Keratinocyte (primary cell): Measurements from ENCODE around the gene IGSF9. TPM values are rescaled to one million over a fixed set of nuclear protein-coding genes. Genes with fewer than 3 reads are reported as not detected.

Experiments
- DNase-seq: peaks from one replicate; pipeline ENCODE4 v3.0.0-alpha.2; 2011; ENCODE audit warnings: low read depth, missing footprints, low spot score
- FAIRE-seq: peaks from 2 replicates; lab custom pipeline; 2011; peaks lifted over from hg19 to GRCh38; lab: Jason Lieb, UNC
- H2AFZ ChIP-seq: 2 replicates; pipeline ENCODE4 v1.6.0; 2012; ENCODE audit warnings: low read length, control low read depth, inconsistent platforms; ENCODE audit not compliant: control insufficient read depth
- H3K27ac ChIP-seq: 2 replicates; pipeline ENCODE4 v1.5.1; 2011; ENCODE audit warnings: low read length; ENCODE audit not compliant: control insufficient read depth, insufficient read depth
- H3K27me3 ChIP-seq: 3 replicates; pipeline ENCODE4 v1.6.0; 2011; ENCODE audit warnings: low read length; ENCODE audit not compliant: control insufficient read depth, insufficient read depth; ENCODE audit errors: extremely low read depth
- H3K36me3 ChIP-seq, 2 experiments: 2 replicates in 1 of 2; 3 replicates in 1 of 2; pipeline ENCODE4 v1.5.1; 2011; ENCODE audit warnings: low read length in 2 of 2, mild to moderate bottlenecking in 1 of 2; ENCODE audit not compliant: control insufficient read depth in 2 of 2, insufficient read depth in 2 of 2; ENCODE audit errors: extremely low read depth in 1 of 2
- H3K4me1 ChIP-seq: 3 replicates; pipeline ENCODE4 v1.5.1; 2011; ENCODE audit warnings: low read length; ENCODE audit not compliant: control insufficient read depth, insufficient read depth; ENCODE audit errors: extremely low read depth
- H3K4me2 ChIP-seq: 3 replicates; pipeline ENCODE4 v1.6.0; 2011; ENCODE audit warnings: low read depth, low read length; ENCODE audit not compliant: control insufficient read depth, insufficient read depth; ENCODE audit errors: extremely low read depth
- H3K4me3 ChIP-seq, 3 experiments: fragments of 200-600 bp in 1 of 3; sonication (generic) in 1 of 3; 2 replicates in 2 of 3; 3 replicates in 1 of 3; pipeline ENCODE4 v1.5.1; 2011 to 2016; ENCODE audit warnings: low read length in 3 of 3, mild to moderate bottlenecking in 3 of 3, control low read depth in 2 of 3, inconsistent platforms in 1 of 3, low read depth in 1 of 3, mixed read lengths in 1 of 3, mixed run types in 1 of 3, moderate library complexity in 1 of 3; ENCODE audit not compliant: control insufficient read depth in 2 of 3, insufficient read depth in 2 of 3; ENCODE audit errors: extremely low read depth in 1 of 3
- H3K79me2 ChIP-seq: 2 replicates; pipeline ENCODE4 v1.6.0; 2012; ENCODE audit warnings: low read length; ENCODE audit not compliant: control insufficient read depth, insufficient read depth
- H3K9ac ChIP-seq: 3 replicates; pipeline ENCODE4 v1.6.0; 2011; ENCODE audit warnings: low read length; ENCODE audit not compliant: control insufficient read depth, insufficient read depth; ENCODE audit errors: extremely low read depth
- H3K9me1 ChIP-seq: 3 replicates; pipeline ENCODE4 v1.6.0; 2011; ENCODE audit warnings: low read length; ENCODE audit not compliant: control insufficient read depth, insufficient read depth; ENCODE audit errors: extremely low read depth
- H3K9me3 ChIP-seq: 2 replicates; pipeline ENCODE4 v1.5.1; 2012; ENCODE audit warnings: low read depth, low read length; ENCODE audit not compliant: control insufficient read depth
- H4K20me1 ChIP-seq: 3 replicates; pipeline ENCODE4 v1.6.0; 2011; ENCODE audit warnings: low read length; ENCODE audit not compliant: control insufficient read depth, insufficient read depth; ENCODE audit errors: extremely low read depth
- CTCF ChIP-seq, 3 experiments: IDR thresholded peaks in 1 of 3; conservative IDR thresholded peaks in 1 of 3; optimal IDR thresholded peaks in 1 of 3; 2 replicates in 2 of 3; 3 replicates in 1 of 3; pipeline versions ENCODE3 to v1.5.1; 2011; ENCODE audit warnings: low read length in 3 of 3, mild to moderate bottlenecking in 3 of 3, moderate library complexity in 2 of 3, control low read depth in 1 of 3, inconsistent platforms in 1 of 3; ENCODE audit not compliant: insufficient read depth in 2 of 3; ENCODE audit errors: extremely low read depth in 1 of 3
- EZH2 ChIP-seq: IDR thresholded peaks from one replicate; pipeline ENCODE4 v1.6.1; 2012; ENCODE audit warnings: inconsistent platforms, mild to moderate bottlenecking, low read length, moderate library complexity
- dilution Hi-C: fragments of 300-500 bp; cut with MboI; formaldehyde crosslinking; loops from one replicate; pipeline ENCODE4 v1.7.0; 2020; ENCODE audit warnings: low sequenced_read_pairs; ENCODE audit not compliant: extremely low pct_ligation_motif_present
- polyA plus RNA-seq, 5 experiments: library from polyadenylated mRNA; depleted of rRNA in 3 of 5; stranded (reverse) in 3 of 5; stranded (forward) in 1 of 5; unstranded in 1 of 5; fragments of >200 nt; gene quantifications; 1 replicate in 1 of 5; 2 replicates in 3 of 5; 3 replicates in 1 of 5; pipeline versions ENCODE4 v1.2.1 to v1.2.3, GENCODE V29; 2011 to 2012; ENCODE audit warnings: missing spikeins in 2 of 5, low read depth in 1 of 5, low replicate concordance in 1 of 5

Gene IGSF9
- polyA plus RNA-seq, 1 donor (not counting 4 experiments of a cell fraction or from before 2014, with no cell fraction given) = 4.2 TPM

GRCh38 chr1:159943908-159944622 lies 1.3 kb downstream of the IGSF9 start:
- Histone ChIP-seq H3K9me3 (no peaks in the 10 kb centered on the region), H3K36me3 (no peaks in the 10 kb centered on the region), H3K79me2 (no peaks in the 10 kb centered on the region), H2AFZ (no peak overlapping the region), H3K4me3 (peak overlapping the region; percentile 56 to 83 (median 77)), H3K4me2 (peak overlapping the region; percentile 92), H3K27ac (peak overlapping the region; percentile 74), H3K9ac (peak overlapping the region; percentile 75), H4K20me1 (no peaks in the 10 kb centered on the region), H3K4me1 (peaks cover 54% of the 10 kb centered on the region), H3K9me1 (peaks cover 4% of the 10 kb centered on the region), H3K27me3 (no peaks in the 10 kb centered on the region)
- TF ChIP-seq EZH2 = no peak
- TF ChIP-seq CTCF (optimal IDR thresholded peaks at IDR 0.05 in 1 of 3, IDR thresholded peaks at IDR 0.05 in 1 of 3, conservative IDR thresholded peaks at IDR 0.05 in 1 of 3; ENCODE audit: extremely low read depth in 1 of 3, insufficient read depth in 2 of 3, low read length in 3 of 3) = no peak
- FAIRE-seq (peak; percentile 46), DNase-seq (no peak)
- dilution Hi-C loops = no loop called here

- no peaks in the 10 kb centered on the region for H3K36me3 ChIP-seq
- no peaks in the 10 kb centered on the region for H3K79me2 ChIP-seq
- dilution Hi-C loops = no loop called here
- peaks cover 4% of the 10 kb centered on the region for H3K9me1 ChIP-seq
- H3K9me3 ChIP-seq = no peaks in the 10 kb centered on the region
- no peaks in the 10 kb centered on the region for H4K20me1 ChIP-seq
- H3K4me1 ChIP-seq = peaks cover 60% of the 10 kb centered on the region
- FAIRE-seq = no peak
- no peak for DNase-seq
- peak overlapping the region; percentile 55 for H3K4me2 ChIP-seq
- no peak overlapping the region for H3K4me3 ChIP-seq
- H3K27ac ChIP-seq = no peak overlapping the region
- TF ChIP-seq EZH2 (no peak), CTCF (optimal IDR thresholded peaks at IDR 0.05 in 1 of 3, IDR thresholded peaks at IDR 0.05 in 1 of 3, conservative IDR thresholded peaks at IDR 0.05 in 1 of 3; ENCODE audit: extremely low read depth in 1 of 3, insufficient read depth in 2 of 3, low read length in 3 of 3) (no peak)
- no peaks in the 10 kb centered on the region for H3K27me3 ChIP-seq
- H3K9ac ChIP-seq = no peak overlapping the region
- no peak overlapping the region for H2AFZ ChIP-seq
These were observed 2.2 kb downstream of the IGSF9 start for GRCh38 chr1:159943278-159943640.
